HEK293T (cell line): Measurements from ENCODE around the gene ITGAV.

Experiments used
- CTCF ChIA-PET: fragments of 350-600 bp; formaldehyde crosslinking; extraction: SDS; loops from one replicate; lab custom pipeline; 2021; ENCODE audit warnings: antibody characterized with exemption, inconsistent platforms; lab: Yijun Ruan, JAX
- POLR2A ChIA-PET: fragments of 350-600 bp; formaldehyde crosslinking; extraction: SDS; loops from one replicate; lab custom pipeline; 2020; ENCODE audit warnings: antibody characterized with exemption, inconsistent platforms; lab: Yijun Ruan, JAX
- DNase-seq: peaks from one replicate; pipeline ENCODE4 v3.0.0; 2012; ENCODE audit warnings: mixed read lengths; ENCODE audit errors: extremely low spot score
- ARNT ChIP-seq: fragments of 450-650 bp; IDR thresholded peaks from 2 replicates; pipeline ENCODE4 v1.6.1; 2017; ENCODE audit warnings: mild to moderate bottlenecking
- BHLHE40 ChIP-seq: fragments of 450-650 bp; IDR thresholded peaks from 2 replicates; pipeline ENCODE4 v1.6.1; 2016; ENCODE audit warnings: mild to moderate bottlenecking, moderate library complexity, borderline replicate concordance
- CTBP1 ChIP-seq: fragments of 450-650 bp; IDR thresholded peaks from 2 replicates; pipeline ENCODE4 v1.6.1; 2016; ENCODE audit warnings: borderline replicate concordance
- ELF4 ChIP-seq: fragments of 450-650 bp; IDR thresholded peaks from 2 replicates; pipeline ENCODE4 v1.6.1; 2017; ENCODE audit warnings: antibody characterized with exemption
- FOXA1 ChIP-seq: fragments of 450-650 bp; IDR thresholded peaks from 2 replicates; pipeline ENCODE4 v1.6.1; 2016; ENCODE audit warnings: mild to moderate bottlenecking
- FOXK2 ChIP-seq: fragments of 450-650 bp; IDR thresholded peaks from 2 replicates; pipeline ENCODE4 v1.6.1; 2016; ENCODE audit warnings: mild to moderate bottlenecking
- FOXM1 ChIP-seq: fragments of 450-650 bp; IDR thresholded peaks from 2 replicates; pipeline ENCODE4 v1.6.1; 2017; ENCODE audit warnings: mild to moderate bottlenecking, borderline replicate concordance
- HDGF ChIP-seq: fragments of 450-650 bp; IDR thresholded peaks from 2 replicates; pipeline ENCODE4 v1.6.1; 2017; ENCODE audit warnings: antibody characterized with exemption, borderline replicate concordance
- L3MBTL2 ChIP-seq: fragments of 450-650 bp; conservative IDR thresholded peaks from 2 replicates; pipeline ENCODE4 v1.6.1; 2016; ENCODE audit warnings: mild to moderate bottlenecking
- LEF1 ChIP-seq: fragments of 450-650 bp; IDR thresholded peaks from 2 replicates; pipeline ENCODE4 v1.6.1; 2017; ENCODE audit warnings: mild to moderate bottlenecking, borderline replicate concordance
- NFRKB ChIP-seq: fragments of 450-650 bp; IDR thresholded peaks from 2 replicates; pipeline ENCODE4 v1.6.1; 2016; ENCODE audit warnings: mild to moderate bottlenecking, moderate library complexity
- SP1 ChIP-seq: fragments of 450-650 bp; IDR thresholded peaks from 2 replicates; pipeline ENCODE4 v1.6.1; 2017
- SUZ12 ChIP-seq: fragments of 450-650 bp; IDR thresholded peaks from 2 replicates; pipeline ENCODE4 v1.6.1; 2016; ENCODE audit warnings: mild to moderate bottlenecking
- TARDBP ChIP-seq: fragments of 450-650 bp; IDR thresholded peaks from 2 replicates; pipeline ENCODE4 v1.6.1; 2016
- ZNF384 ChIP-seq: fragments of 450-650 bp; IDR thresholded peaks from 2 replicates; pipeline ENCODE4 v1.6.1; 2016
- TF ChIP-seq, protein P1 (sequence below): fragments of 450-650 bp; IDR thresholded peaks from 2 replicates; pipeline ENCODE4 v1.6.1; 2016

ITGAV gene

DNA sequence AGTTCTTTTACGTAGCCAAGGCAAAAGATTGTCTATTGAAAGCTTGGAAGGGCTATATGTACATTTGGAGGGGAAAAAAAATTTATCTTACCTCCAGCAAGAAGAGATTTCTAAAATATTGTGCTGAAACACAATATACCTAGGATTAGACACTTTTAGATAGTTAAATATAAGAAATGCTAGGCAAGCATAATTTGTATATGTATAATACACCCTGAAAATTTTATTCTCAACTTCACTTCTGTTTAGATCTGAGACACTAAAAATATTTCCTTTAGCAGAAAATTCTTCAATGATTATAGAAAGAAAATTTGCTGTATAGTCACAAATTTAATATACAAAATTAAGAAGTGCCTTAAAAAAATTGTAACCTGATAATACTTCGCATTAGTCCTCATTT, 42.6 kb downstream of the ITGAV start:
- CTCF ChIA-PET, result interaction anchor here (0.5 kb wide), 1 partner anchor 9 kb away, joined by 3 read pairs; no protein-coding TSS in a partner anchor
- POLR2A ChIA-PET, result no interaction called here
- no peak for DNase-seq
- TF ChIP-seq ZNF384 (no peak), L3MBTL2 (no peak), TARDBP (no peak), BHLHE40 (no peak), SP1 (no peak), CTBP1 (no peak), NFRKB (no peak), ELF4 (no peak)
- TF ChIP-seq, protein P1, sequence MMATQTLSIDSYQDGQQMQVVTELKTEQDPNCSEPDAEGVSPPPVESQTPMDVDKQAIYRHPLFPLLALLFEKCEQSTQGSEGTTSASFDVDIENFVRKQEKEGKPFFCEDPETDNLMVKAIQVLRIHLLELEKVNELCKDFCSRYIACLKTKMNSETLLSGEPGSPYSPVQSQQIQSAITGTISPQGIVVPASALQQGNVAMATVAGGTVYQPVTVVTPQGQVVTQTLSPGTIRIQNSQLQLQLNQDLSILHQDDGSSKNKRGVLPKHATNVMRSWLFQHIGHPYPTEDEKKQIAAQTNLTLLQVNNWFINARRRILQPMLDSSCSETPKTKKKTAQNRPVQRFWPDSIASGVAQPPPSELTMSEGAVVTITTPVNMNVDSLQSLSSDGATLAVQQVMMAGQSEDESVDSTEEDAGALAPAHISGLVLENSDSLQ, result no peak

DNA sequence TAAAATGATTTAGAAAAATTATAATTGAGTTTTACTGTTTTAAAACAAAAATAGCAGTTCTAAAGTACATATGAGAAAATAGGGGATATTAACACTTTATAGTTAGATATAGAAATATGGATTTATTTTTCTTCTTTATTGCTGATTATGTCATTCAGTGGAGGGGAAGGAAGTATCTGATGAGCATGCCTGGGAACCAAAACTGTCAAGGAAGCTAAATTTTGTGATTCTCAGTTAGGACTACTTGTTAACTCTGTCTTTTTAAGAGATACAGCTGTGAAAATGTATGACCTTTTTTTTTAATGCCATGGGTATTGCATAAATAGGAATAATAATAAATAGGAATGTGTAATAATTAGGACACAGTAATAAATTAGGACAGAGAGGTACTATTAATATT, 44.8 kb downstream of the ITGAV start:
- CTCF ChIA-PET, result no interaction called here
- no peak for DNase-seq

DNA sequence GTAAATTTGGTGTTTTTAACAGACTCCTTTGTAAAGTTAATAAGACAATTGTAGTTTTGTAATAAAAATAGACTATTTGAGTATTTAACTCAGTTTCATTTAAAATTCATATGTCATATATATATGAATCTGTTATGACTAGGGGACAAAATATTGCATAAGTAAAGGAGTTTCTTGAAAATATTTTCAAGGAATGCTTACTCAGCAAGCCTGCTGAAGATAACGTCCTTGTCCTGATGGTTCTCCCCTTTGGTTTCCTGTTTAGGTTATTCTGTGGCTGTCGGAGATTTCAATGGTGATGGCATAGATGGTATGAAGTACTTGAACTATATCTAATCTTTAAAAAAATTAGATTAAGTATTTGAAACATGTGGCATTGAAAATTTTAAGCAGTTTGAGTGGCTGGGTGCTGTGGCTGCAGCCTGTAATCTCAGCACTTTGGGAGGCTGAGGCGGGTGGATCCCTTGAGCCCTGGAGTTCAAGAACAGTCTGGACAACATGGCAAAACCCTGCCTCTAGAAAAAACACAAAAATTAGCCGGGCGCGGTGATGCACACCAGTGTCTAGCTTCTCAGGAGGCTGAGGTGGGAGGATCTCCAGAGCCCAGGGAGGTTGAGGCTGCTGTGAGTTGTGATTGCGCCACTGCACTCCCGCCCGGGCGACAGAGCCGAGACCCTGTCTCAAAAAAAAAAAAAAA, 47.1 kb downstream of the ITGAV start:
- DNase-seq, result no peak
- POLR2A ChIA-PET, result no interaction called here
- CTCF ChIA-PET, result no interaction called here
- TF ChIP-seq FOXA1 (no peak), FOXK2 (no peak), L3MBTL2 (no peak), TARDBP (no peak), LEF1 (no peak), FOXM1 (no peak), NFRKB (no peak), SUZ12 (no peak), ARNT (no peak), ZNF384 (no peak), BHLHE40 (no peak), ELF4 (no peak), HDGF (no peak), CTBP1 (no peak), SP1 (no peak)
- TF ChIP-seq, protein P1, result no peak

More for the DNA sequence above, 44.8 kb downstream of the ITGAV start:
- POLR2A ChIA-PET, result no interaction called here
- TF ChIP-seq TARDBP, result no peak
- TF ChIP-seq FOXK2, result no peak
- no peak for TF ChIP-seq CTBP1
- no peak for TF ChIP-seq FOXA1
- no peak for TF ChIP-seq HDGF
- no peak for TF ChIP-seq LEF1
- TF ChIP-seq SUZ12, result no peak
- TF ChIP-seq ELF4, result no peak
- no peak for TF ChIP-seq NFRKB
- no peak for TF ChIP-seq BHLHE40
- no peak for TF ChIP-seq ZNF384
- TF ChIP-seq SP1, result no peak
- no peak for TF ChIP-seq FOXM1
- no peak for TF ChIP-seq ARNT
- TF ChIP-seq L3MBTL2, result no peak
- TF ChIP-seq, protein P1, result no peak

DNA sequence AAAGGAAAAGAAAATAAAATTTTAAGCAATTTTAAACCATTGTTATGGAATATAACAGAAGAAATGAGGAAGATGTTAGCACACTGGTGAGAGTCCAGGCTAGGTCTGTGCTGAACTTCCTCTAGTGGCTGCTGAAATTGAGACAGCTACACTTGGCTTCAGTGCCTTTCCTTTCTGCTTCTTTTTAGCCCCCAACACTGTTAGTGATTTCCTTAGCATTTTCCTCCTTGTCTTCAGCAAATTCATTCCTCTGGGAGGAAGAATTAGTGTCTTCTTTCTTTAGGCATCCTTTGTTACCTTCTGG, 47.6 kb downstream of the ITGAV start:
- no peak for DNase-seq
- ChIA-PET POLR2A (no interaction called here), CTCF (no interaction called here)
- TF ChIP-seq ELF4, result no peak
- TF ChIP-seq, protein P1, result no peak
- TF ChIP-seq FOXA1, result no peak
- TF ChIP-seq HDGF, result no peak
- no peak for TF ChIP-seq FOXM1
- TF ChIP-seq FOXK2, result no peak
- no peak for TF ChIP-seq L3MBTL2
- no peak for TF ChIP-seq SP1
- TF ChIP-seq SUZ12, result no peak
- TF ChIP-seq BHLHE40, result no peak
- TF ChIP-seq ZNF384, result no peak
- no peak for TF ChIP-seq LEF1
- TF ChIP-seq TARDBP, result no peak

DNA sequence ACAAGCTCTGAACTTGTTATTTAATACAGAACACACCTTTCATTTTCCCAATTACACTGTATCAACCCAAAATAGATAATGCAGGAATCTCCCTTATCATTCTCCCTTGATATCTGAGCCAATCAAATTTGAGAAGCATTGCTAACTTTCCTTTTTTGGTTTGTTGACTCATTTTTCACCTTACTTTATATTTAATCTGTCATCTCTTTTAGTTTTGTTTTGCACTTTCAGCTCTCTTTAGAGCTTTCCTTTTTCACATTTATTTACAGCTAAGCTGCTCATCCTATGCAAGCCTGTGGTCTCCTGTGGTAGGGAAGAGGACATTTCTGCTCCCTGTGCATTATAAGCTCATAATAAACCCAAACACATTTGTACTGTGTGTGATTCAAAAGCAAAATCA, 50.1 kb downstream of the ITGAV start:
- POLR2A ChIA-PET, result interaction anchor here (1.1 kb wide), 1 partner anchor 154 kb away, joined by 3 read pairs; the partner anchor contains the start of gene ZC3H15
- no peak for TF ChIP-seq ELF4
- no peak for TF ChIP-seq L3MBTL2
- TF ChIP-seq HDGF, result no peak
- no peak for DNase-seq
- CTCF ChIA-PET, result interaction anchor here (1.1 kb wide), 1 partner anchor 138 kb away, joined by 3 read pairs; no protein-coding TSS in a partner anchor
